GM12874 (cell line): Measurements from ENCODE around the gene KLHL40.

Source experiments
- TF ChIP-seq, protein P1 (sequence below): IDR thresholded peaks from 2 replicates; pipeline ENCODE4 v1.5.1; 2011; ENCODE audit warnings: low read depth, mild to moderate bottlenecking, control low read depth, low read length, moderate library complexity; ENCODE audit not compliant: insufficient read depth

The KLHL40 gene

DNA sequence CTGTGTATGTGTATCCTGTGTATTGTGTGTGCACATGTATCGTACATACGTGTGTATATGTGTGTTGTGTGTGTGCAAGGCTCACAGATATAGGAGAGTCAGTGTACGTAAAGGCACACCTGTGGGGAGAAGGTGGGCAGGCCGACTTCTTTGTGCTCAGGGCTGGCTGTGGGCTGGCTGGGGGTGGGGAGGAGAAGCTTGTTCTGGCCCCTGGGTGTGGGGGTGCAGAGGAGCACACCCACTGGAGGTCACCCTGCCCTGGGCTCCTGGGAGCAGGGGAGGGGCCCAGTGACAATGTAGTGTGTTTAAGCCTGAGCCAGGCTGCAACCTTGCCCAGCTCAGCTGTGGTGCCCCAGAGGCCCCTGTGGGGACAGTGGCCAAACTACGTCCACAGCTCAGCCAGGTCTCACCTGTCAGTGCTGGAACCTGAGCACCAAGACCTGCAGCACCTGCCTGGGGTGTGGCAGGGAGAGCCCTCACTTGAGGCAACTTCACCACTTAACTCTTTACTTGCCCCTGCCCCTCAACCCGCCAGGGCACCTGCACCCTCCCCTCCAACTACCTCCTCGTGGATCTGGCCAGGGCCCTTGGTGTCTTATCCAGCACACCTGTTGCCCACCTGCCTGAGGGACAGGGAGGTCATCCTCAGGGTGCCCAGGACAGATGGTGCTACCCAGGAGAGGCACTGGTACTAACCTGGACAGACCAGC is 19.9 kb downstream of the KLHL40 start:
- TF ChIP-seq, protein P1, sequence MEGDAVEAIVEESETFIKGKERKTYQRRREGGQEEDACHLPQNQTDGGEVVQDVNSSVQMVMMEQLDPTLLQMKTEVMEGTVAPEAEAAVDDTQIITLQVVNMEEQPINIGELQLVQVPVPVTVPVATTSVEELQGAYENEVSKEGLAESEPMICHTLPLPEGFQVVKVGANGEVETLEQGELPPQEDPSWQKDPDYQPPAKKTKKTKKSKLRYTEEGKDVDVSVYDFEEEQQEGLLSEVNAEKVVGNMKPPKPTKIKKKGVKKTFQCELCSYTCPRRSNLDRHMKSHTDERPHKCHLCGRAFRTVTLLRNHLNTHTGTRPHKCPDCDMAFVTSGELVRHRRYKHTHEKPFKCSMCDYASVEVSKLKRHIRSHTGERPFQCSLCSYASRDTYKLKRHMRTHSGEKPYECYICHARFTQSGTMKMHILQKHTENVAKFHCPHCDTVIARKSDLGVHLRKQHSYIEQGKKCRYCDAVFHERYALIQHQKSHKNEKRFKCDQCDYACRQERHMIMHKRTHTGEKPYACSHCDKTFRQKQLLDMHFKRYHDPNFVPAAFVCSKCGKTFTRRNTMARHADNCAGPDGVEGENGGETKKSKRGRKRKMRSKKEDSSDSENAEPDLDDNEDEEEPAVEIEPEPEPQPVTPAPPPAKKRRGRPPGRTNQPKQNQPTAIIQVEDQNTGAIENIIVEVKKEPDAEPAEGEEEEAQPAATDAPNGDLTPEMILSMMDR, result no peak

DNA sequence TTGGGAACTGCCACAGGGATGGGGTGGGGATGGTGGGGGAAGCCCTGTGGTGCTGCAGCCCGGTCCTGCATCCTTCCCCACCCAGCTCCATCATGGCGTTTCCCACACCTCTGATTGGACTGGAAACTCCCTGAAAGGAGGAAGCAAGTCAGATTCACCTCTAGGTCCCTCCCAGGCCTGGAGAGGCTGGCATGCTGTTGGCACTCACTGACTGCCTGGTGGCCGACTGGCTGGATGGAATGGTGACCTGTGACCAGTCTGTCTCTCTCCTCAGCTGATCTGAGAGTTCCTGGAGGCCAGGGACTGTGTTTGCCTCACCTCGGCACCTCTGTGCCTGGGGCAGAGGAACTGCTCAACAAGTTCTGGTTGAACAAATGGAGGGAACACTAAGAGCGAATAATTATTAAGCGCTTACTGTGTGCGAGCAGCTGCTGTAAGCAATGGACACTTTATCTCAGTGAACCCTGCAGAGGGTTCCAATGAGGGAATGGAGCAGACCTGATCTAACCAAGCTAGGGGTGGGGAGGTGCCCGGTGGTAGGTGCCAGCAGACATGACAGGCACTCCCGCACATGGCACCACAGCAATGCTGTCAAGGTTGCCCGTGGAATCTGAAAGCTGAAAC is 20.7 kb downstream of the KLHL40 start:
- TF ChIP-seq, protein P1, result no peak

DNA sequence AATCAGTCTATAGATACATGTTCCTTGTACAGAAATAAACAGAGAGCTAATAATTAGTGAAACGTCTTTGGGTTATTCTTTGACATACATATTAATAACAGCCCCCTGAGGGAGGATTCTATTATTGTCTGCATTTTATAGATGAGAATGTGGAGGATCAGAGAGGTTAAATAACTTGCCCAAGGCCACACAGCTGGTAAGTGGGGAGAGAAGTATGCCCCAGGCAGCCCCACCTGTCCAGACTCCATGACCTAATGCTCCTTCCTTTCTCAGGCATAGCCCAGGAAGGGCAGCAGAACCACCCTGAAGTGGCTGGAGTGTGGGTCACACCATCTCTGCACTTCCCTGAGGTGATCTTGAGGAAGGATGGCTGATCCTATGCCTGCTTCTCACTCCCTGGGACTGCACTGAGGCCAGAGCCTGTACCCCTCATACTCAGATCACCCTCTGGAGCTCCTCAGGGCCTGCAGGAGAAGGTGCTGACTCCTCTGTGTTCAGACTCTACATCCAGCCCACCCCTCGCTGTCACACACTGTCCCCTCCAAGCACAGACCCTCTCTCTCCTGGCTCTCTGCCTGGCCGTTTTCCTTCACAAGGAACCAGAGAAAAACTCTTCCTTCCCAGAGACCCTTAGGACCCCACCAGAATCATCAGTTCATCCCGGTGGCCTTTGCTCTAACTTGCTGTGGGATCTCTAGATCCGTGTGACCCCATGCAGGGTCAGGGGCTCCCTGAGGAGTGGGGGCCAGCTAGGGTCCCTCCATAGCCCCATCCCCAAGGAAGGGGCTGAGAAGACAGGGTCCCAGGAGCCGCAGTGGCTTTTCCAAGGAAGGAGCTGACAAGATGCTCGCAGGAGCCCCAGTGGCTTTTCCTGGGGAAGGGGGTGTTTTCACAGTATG is 21.6 kb downstream of the KLHL40 start:
- TF ChIP-seq, protein P1, result no peak

DNA sequence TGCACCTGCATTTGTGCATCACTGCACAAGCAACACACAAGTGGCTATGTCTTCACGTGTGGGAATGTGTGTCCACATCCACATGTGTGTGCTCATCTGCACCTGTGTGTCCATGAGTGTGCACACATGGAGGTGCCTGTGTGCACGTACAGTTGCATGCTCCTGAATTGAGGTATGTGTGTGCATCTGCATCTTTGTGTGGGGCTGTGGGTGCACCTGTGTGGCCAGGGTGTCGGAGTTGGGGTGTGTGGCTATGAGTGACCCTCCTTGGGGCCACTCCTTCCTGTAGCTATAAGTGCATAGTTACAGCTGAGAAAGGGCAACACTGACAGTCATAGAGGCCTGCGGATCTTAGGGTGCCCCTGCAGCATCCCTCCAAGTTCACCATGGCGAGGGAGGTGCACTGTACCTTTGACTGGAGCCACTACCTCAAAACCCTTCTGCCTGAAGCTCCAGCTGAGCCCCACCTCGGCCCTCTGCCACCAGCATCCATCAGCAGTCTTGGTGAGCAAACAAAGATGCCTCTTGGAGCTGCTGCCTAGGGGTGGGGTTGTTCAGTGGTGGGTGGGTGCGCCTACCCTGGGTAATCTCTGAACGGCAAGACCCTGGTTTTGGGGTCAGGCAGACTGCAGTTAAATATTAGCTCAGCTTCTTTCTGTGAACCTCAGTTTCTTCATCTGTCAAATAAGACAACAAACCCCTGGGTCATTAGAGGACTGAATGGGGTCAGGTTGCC is 22.5 kb downstream of the KLHL40 start:
- TF ChIP-seq, protein P1, result no peak

DNA sequence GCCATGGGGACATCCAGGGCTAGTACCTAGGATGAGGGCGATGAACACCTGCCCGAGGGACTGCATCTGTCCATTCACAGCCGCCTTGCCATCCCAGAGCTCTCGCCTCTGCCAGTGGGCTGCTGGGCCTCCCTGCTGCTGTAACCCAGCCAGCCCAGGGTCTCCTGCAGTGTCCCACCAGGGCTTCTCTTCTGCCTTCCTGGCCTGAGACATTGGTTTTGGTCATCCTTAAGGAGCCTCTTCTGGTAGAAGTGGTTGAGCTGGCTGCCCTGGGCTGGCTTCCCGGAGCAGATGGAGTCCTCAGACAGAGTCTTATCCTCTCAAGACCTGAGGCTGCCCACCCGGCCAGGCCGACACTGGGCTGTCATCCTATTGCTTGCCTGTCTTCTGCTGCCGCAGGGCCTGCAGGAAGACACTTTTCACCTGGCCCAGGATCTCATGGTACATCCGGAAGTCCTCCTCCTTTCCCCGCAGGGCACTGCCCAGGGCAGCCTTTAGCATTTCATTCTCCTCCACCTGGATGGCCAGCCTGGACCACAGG is 23.3 kb downstream of the KLHL40 start:
- TF ChIP-seq, protein P1, result no peak

DNA sequence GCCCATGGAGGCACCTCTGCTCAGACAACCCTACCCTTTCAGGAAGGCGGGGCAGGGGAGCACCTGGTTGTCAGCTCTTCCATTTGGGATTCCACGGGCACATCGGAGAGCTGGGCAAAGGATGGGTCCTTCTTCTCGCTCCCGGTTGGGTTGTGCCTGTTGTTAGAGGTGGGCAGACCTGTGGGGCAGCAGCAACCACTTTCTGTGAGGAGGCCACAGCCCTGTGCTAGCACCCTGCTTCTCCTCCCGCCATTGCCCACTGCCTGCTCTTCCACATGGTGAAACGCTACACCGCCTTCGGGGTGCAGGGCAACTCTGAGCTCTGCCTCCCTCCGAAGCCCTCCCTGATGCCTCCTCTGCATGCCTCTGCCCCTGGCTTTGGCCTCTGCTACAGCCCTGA is 24.3 kb downstream of the KLHL40 start:
- TF ChIP-seq, protein P1, result no peak
